Panc1 (cell line): ENCODE data around the gene OSBPL10.

Experiments used
- SIN3A ChIP-seq: IDR thresholded peaks from 2 replicates; pipeline ENCODE4 v1.6.1; 2012; ENCODE audit warnings: low read depth, mild to moderate bottlenecking, low read length, moderate library complexity, borderline replicate concordance; ENCODE audit not compliant: insufficient read depth
- TCF7L2 ChIP-seq: IDR thresholded peaks from 2 replicates; pipeline ENCODE4 v1.6.1; 2011; ENCODE audit warnings: mild to moderate bottlenecking, low read depth, low read length, inconsistent platforms
- TF ChIP-seq, protein P1 (sequence below): fragments of 450-650 bp; IDR thresholded peaks from 2 replicates; pipeline ENCODE4 v1.5.1; 2017; ENCODE audit warnings: mild to moderate bottlenecking
- TF ChIP-seq, protein P2 (sequence below), 2 experiments: IDR thresholded peaks; 2 replicates each; pipeline ENCODE4 v1.6.1; 2011 to 2012; ENCODE audit warnings: low read depth in 2 of 2, control low read depth in 1 of 2, low read length in 1 of 2, mild to moderate bottlenecking in 1 of 2, moderate library complexity in 1 of 2; ENCODE audit not compliant: insufficient read depth in 1 of 2

DNA sequence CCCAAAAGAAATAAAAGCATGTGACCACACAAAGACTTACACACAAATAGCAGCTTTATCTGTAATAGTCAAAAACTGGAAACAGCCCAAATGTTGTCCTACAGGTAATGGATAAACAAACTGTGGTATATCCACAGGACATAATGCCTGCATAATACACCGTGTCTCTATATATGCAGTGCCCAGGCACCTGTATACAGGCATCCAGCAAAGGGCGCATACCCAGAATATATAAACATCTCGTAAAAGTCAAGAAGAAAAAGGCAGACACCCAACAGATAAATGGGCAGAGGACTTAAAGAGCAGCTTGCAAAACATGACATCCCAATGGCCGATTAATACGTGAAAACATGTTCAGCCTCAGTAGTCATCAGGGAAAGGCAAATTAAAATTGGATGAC, 7.2 kb downstream of the OSBPL10 start:
- TF ChIP-seq, protein P1, sequence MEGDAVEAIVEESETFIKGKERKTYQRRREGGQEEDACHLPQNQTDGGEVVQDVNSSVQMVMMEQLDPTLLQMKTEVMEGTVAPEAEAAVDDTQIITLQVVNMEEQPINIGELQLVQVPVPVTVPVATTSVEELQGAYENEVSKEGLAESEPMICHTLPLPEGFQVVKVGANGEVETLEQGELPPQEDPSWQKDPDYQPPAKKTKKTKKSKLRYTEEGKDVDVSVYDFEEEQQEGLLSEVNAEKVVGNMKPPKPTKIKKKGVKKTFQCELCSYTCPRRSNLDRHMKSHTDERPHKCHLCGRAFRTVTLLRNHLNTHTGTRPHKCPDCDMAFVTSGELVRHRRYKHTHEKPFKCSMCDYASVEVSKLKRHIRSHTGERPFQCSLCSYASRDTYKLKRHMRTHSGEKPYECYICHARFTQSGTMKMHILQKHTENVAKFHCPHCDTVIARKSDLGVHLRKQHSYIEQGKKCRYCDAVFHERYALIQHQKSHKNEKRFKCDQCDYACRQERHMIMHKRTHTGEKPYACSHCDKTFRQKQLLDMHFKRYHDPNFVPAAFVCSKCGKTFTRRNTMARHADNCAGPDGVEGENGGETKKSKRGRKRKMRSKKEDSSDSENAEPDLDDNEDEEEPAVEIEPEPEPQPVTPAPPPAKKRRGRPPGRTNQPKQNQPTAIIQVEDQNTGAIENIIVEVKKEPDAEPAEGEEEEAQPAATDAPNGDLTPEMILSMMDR: no peak; the same call in 1 of the 2 replicates
- TF ChIP-seq TCF7L2: no peak
- TF ChIP-seq, protein P2, sequence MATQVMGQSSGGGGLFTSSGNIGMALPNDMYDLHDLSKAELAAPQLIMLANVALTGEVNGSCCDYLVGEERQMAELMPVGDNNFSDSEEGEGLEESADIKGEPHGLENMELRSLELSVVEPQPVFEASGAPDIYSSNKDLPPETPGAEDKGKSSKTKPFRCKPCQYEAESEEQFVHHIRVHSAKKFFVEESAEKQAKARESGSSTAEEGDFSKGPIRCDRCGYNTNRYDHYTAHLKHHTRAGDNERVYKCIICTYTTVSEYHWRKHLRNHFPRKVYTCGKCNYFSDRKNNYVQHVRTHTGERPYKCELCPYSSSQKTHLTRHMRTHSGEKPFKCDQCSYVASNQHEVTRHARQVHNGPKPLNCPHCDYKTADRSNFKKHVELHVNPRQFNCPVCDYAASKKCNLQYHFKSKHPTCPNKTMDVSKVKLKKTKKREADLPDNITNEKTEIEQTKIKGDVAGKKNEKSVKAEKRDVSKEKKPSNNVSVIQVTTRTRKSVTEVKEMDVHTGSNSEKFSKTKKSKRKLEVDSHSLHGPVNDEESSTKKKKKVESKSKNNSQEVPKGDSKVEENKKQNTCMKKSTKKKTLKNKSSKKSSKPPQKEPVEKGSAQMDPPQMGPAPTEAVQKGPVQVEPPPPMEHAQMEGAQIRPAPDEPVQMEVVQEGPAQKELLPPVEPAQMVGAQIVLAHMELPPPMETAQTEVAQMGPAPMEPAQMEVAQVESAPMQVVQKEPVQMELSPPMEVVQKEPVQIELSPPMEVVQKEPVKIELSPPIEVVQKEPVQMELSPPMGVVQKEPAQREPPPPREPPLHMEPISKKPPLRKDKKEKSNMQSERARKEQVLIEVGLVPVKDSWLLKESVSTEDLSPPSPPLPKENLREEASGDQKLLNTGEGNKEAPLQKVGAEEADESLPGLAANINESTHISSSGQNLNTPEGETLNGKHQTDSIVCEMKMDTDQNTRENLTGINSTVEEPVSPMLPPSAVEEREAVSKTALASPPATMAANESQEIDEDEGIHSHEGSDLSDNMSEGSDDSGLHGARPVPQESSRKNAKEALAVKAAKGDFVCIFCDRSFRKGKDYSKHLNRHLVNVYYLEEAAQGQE (IDR thresholded peaks at IDR 0.05; ENCODE audit: insufficient read depth in 1 of 2, low read depth in 2 of 2, low read length in 1 of 2): no peak
- TF ChIP-seq SIN3A: no peak
